IPS DF 19.7 (cell line): ENCODE measurements around the gene ITPR2.
"Not testable (repeated sequence)": the region's sequence is repeated elsewhere in the genome, so short reads cannot be mapped to it uniquely, and the experiment has no call there.

ENCODE experiments used
- DNase-seq: peaks from one replicate; pipeline ENCODE4 v3.0.0-alpha.2; 2013; ENCODE audit warnings: low read depth, low spot score

Gene ITPR2

GRCh38 chr12:26832822-26833742, at the start of gene ITPR2:
Gene ITPR2, minus strand, starts transcription at chr12:26833194. Its CDS starts 413 bp downstream, at chr12:26832781.
- DNase-seq = peak; percentile 69

GRCh38 chr12:26880625-26881024, 47.6 kb upstream of the ITPR2 start:
- DNase-seq = no peak

GRCh38 chr12:26878661-26879119, 45.7 kb upstream of the ITPR2 start:
- DNase-seq = no peak

- DNase-seq = no peak
These were observed 41.7 kb upstream of the ITPR2 start for GRCh38 chr12:26874501-26875296.

DNA sequence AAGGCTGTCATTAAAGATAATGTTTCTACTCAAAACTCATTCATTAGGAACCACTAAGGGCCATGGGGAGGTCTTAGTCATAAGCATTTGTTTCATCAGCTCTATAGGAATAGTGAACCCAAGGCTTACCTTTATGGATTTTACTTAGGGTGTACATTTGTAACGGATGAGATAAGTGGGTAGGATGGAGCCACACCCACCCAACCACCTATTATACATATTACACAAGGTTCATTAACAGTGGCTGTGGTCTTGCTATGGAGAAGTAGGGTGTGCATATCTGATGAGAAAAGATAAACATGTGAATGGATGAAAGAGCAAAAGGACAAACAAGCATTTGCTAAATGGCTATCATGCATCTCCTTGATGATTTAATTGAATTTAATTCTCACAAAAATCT, 39.6 kb upstream of the ITPR2 start:
- no peak for DNase-seq

- no peak for DNase-seq
These were observed 39.0 kb upstream of the ITPR2 start for GRCh38 chr12:26871985-26872384.

DNA sequence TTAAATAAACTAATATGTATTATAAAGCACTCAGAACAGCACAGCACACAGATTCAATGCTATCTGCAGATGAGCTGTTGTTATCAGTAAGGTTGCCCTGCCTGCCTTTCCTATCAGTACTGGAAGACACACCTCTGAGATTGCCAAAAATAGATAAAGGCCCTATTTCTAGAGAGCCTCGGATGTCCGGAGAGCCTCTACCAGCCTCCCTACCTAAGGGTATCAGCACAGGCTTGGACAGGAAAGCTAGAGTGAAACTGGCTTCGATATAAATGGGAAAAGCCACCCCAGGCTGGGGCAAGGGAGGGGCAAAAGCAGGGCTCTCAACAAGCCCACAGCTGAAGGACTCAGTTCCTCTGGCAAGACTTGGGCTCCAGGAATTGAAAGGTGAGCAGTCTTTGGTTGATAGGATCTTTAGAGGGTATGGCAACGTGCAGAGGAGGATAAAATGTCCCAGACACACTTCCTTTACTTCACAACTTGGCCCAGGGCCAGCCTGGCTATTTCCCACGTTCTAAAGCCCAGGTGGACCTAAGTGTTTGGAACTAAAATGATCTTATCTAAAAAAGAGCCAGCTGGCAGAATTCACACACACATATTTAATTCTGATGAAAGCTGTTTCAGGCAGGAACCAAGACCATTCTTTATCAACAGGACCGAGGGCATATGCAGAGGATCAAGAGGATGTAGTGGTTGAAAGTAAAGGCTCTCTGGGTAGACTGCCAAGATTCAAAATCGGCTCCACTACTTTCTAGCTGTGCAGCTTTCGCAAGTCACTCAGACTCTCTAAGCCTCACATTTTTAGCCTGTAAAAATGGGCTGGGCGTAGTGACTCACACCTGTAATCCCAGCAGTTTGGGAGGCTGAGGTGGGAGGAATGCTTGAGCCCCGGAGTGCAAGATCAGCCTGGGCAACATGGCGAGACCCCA, 37.8 kb upstream of the ITPR2 start:
- no peak for DNase-seq

DNA sequence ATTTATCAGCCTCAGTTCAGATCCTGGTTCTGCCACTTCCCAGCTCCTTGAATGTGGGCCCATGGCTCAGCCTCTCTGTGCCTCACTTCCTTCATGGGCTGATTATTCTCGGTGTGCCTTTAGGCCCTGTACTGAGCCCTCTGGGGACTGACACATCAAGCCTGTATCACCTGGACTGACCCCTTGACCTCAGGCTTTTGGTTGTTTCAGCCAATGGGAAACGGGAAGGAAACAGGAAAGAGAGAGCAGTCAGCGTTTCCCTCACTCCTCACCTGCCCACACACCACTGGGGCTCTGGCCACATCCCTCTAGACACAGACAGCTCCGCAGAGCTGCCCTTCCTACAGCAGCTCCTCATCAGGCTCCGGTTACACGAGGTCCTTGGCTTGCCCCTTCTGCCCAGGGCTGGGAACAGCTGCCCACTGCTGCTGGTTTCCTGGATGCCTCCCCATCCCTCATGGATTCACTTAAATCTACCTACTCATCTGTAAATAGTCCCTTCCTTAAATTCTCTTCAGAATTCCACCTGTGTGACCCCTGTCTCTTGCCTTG, 37.0 kb upstream of the ITPR2 start:
- no peak for DNase-seq

DNA sequence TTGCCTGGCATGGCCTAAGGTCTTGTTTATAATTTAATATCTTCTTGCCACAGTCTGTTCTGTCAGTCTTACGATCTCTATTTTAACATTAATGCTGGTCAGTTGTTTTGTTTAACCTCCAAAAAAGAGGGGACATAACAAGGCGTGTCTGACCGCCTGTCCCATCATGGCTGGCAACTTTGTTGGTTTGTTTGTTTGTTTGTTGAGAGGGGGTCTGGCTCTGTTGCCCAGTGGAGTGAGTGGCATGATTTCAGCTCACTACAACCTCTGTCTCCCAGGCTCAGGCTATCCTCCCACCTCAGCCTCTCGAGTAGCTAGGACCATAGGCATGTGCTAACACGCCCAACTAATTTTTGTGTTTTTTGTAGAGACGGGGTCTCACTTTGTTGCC, 36.1 kb upstream of the ITPR2 start:
- no peak for DNase-seq

DNA sequence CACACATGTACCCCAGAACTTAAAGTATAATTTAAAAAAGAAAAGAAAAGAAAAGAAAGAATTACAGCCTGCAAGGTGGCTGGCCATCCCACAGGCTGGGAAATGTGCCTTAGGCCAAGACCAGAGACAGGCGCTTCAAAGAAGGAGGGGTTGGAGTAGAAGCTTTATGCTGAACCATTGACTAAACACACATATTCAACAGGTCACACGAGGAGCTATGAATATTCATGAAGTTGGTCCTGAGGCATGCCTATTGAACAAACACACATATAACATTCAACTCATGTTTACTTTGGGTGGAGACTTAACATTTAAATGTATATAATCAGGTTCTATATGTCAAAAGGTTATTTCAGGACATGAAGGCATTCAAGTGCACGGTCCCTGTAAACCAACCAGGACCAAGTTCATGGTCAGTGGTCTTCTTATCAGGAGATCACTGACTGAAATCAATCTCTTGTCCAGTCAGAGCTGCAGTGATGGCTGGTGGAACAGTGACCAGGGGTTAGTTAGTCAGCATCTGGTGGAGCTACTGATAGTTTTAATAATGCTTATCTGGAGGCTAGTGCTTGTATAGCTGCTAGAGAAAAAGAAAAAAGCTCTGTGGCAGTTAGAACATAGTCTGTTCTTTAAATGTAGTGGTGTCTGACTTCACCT, 35.6 kb upstream of the ITPR2 start:
- DNase-seq = no peak

GRCh38 chr12:26867080-26867479, 34.1 kb upstream of the ITPR2 start:
- no peak for DNase-seq

- no peak for DNase-seq
These were observed 30.5 kb upstream of the ITPR2 start for GRCh38 chr12:26863515-26863914.

DNA sequence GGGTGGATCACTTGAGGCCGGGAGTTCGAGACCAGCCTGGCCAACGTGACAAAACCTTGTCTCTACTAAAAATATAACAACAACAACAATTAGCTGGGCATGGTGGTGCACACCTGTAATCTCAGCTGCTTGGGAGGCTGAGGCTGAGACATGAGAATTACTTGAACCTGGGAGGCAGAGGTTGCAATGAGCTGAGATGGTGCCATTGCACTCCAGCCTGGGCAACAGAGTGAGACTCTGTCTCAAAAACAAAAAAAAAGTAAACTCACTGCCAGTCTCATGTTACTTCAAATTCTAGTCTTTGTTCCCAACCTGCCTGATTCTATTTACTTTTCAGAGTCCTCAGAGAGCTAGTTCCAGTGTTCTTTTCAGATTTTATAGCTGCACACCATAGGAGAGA, 29.8 kb upstream of the ITPR2 start:
- DNase-seq = not testable (repeated sequence)

DNA sequence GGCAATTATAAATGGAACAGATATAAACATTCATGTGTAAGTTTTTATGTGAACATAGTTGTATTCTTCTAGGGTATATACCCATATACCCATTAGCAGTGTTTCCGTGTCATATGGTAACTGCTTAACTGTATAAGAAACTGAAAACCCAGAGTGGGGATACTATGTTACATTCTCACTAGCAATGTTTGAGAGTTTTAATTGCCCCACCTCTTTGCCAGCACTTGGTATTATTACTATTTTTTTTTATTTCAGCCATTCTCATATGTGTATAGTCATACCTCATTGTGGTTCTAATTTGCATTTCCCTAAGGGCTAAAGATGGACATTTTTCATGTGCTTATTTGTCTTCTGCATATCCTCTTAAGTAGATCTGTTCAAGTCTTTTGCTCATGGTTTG, 28.7 kb upstream of the ITPR2 start:
- DNase-seq = no peak

- no peak for DNase-seq
These were observed 24.6 kb upstream of the ITPR2 start for GRCh38 chr12:26857465-26858176.

- DNase-seq = no peak
These were observed 22.3 kb upstream of the ITPR2 start for GRCh38 chr12:26855337-26855736.

GRCh38 chr12:26854031-26854390, 21.0 kb upstream of the ITPR2 start:
- DNase-seq = no peak

- no peak for DNase-seq
These were observed 20.5 kb upstream of the ITPR2 start for GRCh38 chr12:26853303-26854030.

- no peak for DNase-seq
These were observed 18.2 kb upstream of the ITPR2 start for GRCh38 chr12:26851031-26851809.
